Embryonic facial prominence (tissue), 1 donor: Measurements from ENCODE around the gene CNTFR.
"Not testable (repeated sequence)": the region's sequence is repeated elsewhere in the genome, so short reads cannot be mapped to it uniquely, and the experiment has no call there.

Experiments used
- DNase-seq: peaks from one replicate; pipeline ENCODE4 v3.0.0-alpha.2; 2016; ENCODE audit errors: extremely low spot score

Gene CNTFR

DNA sequence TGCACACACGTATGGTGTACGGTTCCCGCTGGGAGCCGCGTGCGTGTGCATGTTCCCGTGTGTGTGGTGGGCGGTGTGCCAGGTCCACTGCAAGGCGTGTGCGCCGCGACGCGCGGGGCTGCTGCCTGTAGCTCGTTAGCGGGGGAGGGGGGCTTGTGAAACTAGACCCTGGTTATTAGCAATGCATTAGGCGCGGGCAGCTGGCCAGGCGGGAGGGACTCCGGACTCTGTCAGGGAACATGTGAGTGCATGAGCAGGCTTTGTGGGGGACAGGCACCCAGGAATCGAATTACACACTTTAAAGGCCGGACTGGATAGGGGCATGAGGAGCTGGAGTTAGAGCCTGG lies 34.5 kb downstream of the CNTFR start:
- no peak for DNase-seq

DNA sequence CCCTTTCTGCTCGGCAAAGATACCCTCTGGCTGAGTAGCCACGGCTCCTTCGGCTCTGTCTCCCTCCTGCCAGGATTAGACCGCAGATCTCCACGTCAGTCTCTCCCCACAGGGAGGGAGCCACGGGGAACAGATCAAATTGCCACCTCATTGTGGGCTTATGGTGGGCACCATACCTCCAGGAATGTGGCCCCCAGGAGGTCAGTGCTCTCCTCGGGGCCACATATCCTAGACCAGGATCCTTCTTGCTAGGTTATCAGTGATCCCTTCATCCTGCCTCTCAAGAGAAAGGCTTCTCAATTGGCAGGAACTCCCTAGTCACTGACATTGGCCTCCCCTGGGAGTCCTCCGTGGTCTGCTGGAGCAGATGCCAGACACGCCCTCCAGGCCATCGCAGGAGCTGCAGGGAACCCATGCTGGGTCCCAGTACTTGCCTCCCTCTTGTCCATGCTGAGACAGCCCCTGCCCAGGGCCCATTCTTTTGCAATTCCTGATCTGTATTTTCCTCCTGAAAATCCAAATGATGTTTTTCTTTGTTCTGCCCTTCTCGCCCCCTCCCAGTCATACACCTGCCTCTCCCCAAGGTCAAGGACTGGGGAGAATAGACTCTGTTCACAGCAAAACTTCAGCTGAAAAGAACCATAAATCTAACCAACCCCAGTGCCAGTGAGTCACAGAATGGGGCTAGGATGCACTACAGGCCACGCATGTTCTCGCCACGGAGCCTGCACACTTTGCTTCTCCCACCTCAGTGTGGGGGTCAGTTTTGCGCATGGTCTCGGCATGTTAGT lies 35.1 kb downstream of the CNTFR start:
- no peak for DNase-seq

DNA sequence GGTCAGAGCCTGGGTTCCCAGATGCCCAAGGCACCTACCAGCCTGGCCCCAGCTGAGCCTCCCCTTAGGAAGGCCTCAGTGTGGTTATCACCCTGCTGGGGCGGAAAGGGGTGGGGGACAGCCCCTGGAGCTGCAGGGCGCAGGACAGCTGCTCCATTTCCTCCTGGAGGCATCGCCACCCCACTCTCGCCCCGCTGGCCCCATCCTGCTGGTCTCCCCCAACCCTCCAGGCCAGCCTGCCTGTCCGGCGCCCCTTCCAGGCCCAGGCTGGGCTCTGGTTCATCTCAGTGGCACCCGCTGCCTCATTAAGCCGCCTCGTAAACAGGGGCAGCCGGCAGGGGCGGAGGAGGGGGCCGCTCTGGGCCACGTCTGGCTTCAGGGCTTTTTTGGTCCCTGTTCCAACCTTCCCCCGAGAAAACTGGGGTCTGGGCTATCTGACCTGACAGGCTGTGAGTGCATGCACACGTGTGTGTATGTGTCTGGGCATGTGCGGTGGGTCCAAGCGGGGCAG lies 36.0 kb downstream of the CNTFR start:
- no peak for DNase-seq

DNA sequence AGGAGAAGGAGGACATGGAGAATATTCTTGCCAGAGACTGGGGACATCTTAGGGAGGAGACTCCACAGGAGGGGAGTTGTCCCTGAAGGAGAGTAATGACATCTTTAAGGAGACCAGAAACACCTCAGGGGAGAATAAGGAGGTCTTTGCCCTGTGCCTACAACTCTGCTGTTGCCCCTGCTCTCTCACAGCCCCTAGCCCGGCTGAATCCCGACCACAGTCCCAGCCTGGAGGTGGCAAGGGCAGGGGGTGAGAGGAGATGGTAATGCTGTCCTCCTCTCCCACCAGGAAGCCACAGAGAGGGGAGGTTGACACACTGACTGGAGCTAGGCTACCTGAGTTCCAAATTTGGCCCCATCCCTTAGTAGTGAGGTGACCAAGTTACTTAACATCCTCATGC lies 36.5 kb downstream of the CNTFR start:
- no peak for DNase-seq

DNA sequence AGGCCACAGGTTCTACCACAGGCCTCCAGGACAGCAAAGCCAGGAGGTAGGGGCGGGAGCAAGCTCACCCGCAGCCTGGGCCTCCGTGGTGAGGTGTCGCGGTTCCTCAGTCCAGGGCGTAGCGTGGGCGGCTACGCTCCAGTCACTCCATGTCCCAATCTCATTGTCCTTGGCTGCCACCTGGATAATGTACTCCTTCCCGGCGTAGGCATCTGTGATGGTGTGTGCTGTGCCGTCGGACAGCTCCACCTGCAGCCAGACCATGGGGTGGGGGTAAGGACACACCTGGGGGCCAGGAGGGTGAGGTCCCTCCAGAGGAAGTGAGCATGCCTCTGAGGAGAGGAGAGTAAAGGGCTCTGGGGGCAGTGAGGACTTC lies 36.9 kb downstream of the CNTFR start:
- DNase-seq, result no peak

DNA sequence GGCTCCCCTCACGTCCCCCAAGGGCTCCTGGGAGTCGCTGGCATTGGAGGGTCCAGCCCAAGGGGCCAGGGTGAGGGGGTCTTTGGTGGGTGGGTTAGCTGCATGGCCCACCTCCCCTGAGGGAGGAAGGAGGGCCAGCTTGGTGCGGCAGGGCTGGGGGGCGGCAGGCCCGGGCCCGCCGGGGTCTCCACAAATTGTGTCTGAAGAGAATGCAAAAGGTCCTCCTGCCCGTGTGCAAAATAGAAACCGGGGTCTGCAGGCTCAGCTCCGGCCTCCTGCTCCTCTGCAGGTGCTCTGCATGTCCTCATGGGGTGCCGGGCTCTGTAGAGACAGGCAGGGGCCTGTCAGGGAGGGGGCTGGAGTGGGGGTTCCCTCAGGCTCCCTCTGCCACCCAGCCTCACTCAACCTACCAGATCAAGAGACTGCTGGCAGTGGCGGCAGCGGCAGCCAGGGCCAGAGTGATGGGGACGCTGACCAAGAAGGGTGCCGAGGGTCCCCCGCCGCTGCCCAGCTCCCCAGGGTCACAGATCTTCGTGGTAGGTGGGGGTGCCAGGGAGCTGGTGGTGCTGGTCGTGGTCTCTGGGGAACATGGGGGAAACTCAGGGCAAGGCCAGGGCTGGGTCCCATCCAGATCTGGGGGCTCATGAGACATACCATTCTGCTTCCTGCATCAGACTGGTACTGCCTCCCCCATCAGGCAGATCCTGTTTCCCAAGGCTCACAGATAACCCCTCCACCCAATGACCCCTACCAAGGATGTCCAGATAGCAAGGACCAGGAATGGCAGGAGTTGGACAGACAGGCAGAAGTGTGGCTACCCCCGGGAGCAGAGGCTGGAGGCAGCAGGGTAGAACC lies 37.5 kb downstream of the CNTFR start:
- no peak for DNase-seq

DNA sequence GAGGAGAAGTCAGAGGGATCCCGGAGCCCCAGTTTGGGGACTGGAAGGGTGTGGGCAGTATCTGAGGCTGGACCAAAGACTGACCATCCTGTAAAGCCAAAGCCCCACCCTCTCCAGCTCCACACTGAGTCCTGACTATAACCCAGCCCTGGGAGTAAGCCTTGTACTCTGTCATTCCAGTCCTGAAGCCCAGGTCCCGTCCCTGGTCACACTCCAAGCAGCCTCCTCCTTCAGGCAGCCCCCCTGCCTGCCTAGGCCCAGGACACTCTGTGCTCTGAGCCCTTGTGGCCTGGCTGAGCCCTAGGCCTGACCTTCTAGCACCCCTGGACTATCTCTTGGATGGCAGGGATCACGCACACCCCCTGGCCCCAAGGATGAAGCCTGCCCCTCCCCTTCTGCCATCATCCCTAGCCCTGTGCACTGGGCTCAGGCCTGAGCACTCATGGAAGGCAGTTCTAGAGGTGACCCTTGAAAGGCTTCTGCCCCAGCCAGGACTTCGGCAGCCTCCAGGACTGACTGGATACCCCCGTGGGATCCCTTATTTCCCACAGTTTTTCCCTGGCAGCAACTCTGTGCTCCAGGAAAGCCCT lies 38.7 kb downstream of the CNTFR start:
- DNase-seq, result no peak

DNA sequence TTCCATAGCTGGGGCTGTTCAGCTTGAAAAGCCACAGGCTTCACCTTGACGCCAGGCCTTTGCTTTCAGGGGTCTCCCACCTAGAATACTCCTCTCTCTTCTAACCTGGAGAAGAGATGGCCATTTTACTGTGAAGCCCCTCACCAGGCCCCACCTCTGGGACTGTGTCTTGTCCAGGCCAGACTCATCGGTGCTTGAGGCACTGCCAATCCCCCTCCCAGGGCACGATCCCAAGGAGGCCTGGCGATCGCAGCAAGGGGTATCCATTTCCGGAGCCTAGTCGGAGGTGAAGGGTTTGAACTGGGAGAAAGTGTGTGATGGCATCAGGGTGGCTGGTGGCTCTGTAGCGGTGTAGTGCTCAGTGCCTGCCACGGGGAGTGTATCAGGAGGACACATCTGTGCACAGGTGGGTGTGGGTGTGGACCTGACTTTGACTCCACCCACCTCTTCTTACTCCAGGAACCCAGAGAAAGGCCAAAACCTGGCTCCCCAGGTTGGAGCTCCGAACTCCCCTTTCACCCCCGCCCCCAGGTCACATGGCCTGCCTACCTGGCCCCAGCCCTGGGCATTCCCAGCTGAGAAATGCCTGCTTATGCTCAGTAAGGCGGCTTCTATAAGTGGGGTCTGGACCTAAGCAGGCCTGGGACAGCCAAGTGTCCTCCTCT lies 39.4 kb downstream of the CNTFR start:
- no peak for DNase-seq

DNA sequence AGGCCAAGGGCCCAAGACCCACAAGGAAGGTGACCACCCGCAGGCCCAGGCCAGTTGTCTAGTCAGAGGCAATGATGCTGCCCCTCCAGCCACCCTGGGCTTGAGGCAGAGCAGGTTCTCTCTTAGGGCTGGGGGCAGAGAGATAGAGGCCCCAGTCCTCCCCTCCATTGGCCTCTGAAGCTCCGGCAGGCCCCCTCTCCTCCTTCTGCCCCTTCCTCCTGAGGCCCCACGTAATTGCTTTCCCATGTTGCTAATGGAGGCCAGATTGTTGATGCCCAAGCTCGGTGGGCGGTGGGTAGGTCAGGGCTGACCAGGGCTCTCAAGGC lies 40.2 kb downstream of the CNTFR start:
- DNase-seq, result no peak

DNA sequence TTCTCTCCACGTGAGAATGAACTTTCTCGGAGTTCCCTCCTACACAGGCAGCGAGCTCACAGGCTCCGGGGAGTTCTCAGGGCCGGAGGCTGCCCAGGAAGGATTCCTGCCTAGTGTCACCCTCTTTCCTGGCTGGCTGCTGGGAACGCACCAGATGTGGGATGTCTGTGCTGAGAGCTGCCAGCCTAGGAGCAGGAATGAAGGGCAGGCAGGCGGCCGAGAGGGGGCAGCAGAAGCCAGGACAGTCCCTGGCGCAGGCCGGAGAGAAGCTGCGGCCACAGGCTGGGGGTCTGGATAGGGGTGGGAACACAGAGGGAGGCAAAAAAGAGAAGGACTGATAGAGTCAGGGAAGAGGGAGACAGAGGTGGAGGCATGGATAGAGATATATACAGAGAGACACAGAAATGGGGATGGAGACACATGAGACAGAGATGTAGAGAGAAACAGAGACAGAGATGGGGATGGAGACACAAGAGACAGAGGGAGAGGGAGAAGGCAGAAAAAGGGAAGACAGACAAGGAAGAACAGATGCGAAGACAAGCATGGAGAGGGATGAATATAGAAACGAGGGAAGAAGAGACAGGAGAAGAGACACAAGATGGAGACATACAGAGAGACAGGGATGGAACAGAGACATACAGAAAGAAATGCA lies 41.4 kb downstream of the CNTFR start:
- DNase-seq, result peak; percentile 42

DNA sequence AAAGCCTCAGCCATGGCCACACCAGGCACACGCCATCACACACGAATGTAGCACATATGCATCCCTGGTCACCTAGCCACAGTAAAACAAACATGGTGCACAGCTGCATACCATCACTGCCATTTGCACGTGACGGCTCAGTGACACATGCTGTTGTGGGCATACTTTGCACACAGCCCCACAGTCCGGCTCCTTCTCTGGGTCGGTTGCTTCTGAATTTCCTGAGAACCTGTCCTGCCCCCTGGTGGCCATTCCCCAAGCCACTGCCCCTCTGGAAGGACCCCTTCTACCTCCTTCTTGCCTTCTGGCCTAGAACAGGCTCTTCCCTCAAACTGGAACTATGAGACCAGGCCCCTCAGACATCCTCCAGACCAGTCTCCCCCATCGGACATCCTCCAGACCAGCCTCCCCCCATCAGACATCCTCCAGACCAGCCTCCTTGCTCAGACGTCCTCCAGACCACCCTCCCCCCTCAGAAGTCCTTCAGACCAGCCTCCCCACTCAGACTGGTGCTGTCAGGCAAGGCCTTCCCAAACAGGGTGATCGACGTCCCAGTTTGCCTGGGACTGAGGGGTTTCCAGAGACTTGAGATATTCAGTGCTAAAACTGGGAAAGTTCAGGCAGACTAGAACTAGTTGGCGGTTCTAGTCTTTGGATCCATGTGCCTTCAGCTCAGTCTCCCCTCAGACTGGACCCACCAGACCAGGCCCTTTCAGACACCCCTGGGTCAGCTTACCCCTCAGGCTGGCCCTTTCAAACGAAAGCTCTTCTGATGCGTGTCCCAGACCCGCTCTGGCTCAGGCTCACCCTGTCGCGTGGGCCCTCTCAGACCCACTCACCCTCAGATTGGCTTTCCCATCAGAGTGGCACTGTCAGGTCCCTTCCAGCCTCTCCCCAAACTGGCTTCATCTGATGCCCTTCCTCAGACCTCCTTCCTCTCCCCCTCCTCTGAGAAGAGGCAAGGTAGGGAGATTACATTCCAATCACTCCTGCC lies 42.4 kb downstream of the CNTFR start:
- DNase-seq, result no peak

DNA sequence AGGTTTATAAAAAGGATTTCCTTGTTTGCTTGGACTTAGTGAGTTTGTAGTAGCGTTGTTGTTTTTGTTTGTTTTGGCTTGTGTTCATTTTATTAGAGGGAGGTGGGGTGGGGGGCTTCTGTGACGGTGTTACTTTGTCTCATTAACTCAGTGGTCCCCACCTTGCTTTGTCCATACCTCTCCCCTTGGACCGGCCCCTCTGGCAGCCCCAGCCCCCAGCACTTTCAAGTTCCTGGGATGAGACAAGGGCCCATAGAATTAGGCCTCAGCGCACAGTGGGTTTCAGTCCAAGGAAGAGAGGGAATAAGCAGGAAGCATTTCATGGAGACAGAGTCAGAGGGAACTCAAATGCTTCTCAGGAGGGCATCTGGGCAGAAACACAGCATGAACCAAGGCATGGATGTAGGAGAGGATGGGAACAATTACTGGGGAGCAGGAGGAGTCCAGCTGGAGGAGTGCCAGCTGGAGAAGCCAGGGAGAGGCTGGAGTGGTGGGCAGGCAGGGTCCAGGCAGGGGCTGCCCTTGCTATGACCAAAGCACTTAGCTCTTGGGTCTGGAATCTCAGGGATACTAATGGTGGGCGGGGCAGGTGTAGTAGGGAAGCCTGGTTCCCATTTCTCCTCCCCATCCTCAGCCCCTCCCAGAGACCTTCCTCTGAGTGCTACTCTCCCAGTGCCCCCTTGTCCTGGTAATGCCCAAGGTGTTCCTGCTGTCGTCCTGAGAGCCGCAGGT lies 43.3 kb downstream of the CNTFR start:
- DNase-seq, result no peak

DNA sequence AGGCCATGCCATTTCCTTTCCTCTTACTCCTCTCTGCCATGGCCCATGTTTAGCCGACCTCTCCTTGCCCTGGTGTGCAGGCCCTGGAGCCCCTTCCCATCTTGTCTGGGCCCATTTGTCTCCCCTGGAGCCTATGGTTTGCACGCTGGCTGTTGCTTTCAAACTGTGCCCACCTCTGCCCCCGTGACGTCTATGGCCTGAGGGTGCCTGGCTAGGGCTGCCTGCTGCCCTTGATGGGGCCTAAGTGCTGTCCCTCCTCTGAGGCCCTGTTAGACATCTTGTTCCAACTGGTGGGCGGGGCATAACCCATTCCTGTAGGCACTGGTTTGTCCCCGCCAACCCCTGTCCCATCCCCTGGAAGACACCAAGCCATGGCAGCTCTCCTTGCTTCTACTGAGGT lies 44.0 kb downstream of the CNTFR start:
- no peak for DNase-seq

DNA sequence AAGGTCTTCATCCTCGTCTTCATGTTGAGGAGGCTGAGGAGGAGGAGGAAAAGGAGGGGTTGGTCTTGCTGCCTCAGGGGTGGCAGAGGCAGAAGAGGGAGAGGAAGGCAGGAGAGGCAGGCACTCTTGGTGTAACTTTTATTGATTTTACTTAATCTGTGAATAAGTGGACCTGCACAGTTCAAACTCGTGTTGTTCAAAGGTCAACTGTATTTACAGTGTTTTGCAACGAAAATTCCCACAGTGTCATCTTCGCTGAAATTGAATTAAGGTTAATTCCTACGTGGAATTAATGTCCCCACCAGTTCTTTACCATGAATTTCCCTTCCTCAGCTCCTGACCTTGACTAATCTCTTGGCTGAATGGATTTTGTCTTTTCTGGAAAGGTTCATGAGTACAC lies 45.5 kb downstream of the CNTFR start:
- DNase-seq, result no peak

DNA sequence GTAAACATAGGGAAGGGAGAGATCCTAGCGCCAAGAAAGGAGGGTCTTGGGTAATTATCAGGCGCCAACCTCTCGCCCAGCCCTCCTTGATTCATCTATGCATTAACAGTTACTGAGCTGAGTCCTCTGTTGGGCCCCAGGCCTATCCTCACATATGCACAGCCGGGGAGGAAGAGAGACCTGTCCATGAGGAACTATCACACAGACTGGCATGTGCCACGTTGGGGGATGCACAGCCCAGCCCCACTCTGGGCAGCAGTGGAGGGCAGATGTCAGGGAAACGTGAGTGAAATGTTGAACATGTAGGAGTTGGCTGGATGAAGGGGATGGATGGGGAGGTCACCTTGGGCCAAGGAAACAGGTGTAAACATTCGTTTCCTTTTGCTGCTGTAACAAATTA lies 48.0 kb downstream of the CNTFR start:
- DNase-seq, result no peak

DNA sequence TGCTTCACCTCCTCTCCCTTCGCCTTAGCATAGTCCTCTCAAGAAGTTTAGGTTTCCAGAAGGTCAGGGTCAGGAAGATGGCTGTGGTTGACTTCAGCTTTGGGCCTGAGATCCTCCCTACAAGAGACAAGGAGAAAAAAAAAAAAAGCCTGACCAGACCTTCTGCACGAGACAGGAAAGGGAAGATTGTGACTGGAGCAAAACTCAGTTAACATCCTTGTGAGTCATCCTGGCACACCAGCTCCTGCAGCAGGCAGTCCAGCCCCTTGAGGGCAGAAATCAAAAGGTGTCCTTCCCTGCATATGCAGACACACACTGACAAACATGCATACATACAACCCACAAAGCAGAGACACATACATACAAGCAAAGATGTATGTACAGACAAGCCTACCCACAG lies 48.7 kb downstream of the CNTFR start:
- no peak for DNase-seq

DNA sequence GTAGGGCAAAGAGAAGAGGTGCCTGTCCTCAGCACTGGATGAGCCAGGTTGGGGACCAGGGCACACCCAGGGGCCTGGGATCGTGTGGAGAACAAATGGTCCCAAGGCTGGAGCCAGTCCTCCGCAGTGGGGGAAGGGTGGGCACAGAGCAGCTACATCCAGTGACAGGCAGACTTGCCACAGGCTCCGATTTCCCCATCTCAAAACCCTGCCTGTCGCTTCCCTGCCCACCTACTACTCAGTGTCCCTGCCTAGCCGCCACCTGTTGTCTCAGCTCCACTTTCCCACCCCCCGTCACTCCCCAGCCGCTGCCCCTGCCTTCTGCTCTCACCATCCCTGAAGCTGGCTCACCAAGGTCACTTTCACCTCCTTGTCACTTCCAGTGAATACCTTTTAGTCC lies 52.8 kb downstream of the CNTFR start:
- DNase-seq, result no peak

DNA sequence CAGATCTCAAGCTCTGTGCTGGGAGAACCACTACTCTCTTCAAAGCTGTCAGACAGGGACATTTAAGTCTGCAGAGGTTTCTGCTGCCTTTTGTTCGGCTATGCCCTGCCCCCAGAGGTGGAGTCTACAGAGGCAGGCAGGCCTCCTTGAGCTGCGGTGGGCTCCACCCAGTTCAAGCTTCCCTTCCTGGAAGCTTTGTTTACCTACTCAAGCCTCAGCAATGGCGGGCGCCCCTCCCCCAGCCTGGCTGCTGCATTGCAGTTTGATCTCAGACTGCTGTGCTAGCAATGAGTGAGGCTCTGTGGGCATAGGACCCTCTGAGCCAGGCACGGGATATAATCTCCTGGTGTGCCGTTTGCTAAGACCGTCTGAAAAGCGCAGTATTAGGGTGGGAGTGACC lies 57.5 kb downstream of the CNTFR start:
- DNase-seq, result not testable (repeated sequence)

DNA sequence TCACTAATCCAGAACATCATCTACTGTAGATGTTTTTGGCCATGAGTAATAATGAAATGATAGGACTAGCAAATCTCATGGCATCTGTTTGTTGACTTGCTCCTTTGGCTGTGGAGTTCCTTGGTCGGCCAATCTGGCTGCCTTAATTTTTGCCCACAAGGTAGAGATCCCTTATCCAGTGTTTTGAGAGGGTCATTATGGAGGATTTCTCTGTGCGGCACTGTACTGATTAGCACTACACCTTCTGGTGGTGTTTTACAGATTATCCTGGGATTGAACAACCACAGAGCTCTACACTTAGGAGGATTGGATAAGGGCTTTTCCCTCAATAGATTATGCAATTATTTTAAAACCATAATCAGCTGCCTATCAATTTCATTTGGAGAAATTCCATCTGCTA lies 63.5 kb downstream of the CNTFR start:
- DNase-seq, result no peak

DNA sequence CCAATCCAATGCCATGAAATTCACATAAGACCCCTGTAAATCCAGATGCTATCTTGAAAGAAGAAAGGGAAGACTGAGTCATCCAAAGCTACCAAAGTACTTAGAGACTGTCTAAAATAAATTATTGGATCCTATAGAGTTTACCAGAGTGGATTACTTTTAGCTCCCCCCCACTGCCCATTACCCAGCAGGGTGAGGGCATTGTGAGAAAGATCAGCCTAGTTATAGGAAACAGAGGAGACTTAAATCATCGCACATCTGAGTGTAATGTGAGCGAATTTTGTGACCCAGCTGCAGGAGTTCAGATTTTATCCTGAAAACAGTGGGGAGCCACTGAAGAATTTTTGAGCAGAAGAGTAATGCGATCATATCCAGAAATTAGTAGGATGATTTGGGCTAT lies 65.2 kb downstream of the CNTFR start:
- no peak for DNase-seq
